HEK293T (cell line): Measurements from ENCODE around the gene TMEM39B.

Experiments
- CTCF ChIA-PET: fragments of 350-600 bp; formaldehyde crosslinking; extraction: SDS; loops from one replicate; lab custom pipeline; 2021; ENCODE audit warnings: antibody characterized with exemption, inconsistent platforms; lab: Yijun Ruan, JAX
- POLR2A ChIA-PET: fragments of 350-600 bp; formaldehyde crosslinking; extraction: SDS; loops from one replicate; lab custom pipeline; 2020; ENCODE audit warnings: antibody characterized with exemption, inconsistent platforms; lab: Yijun Ruan, JAX
- DNase-seq: peaks from one replicate; pipeline ENCODE4 v3.0.0; 2012; ENCODE audit warnings: mixed read lengths; ENCODE audit errors: extremely low spot score
- ARNT ChIP-seq: fragments of 450-650 bp; IDR thresholded peaks from 2 replicates; pipeline ENCODE4 v1.6.1; 2017; ENCODE audit warnings: mild to moderate bottlenecking
- BHLHE40 ChIP-seq: fragments of 450-650 bp; IDR thresholded peaks from 2 replicates; pipeline ENCODE4 v1.6.1; 2016; ENCODE audit warnings: mild to moderate bottlenecking, moderate library complexity, borderline replicate concordance
- CTBP1 ChIP-seq: fragments of 450-650 bp; IDR thresholded peaks from 2 replicates; pipeline ENCODE4 v1.6.1; 2016; ENCODE audit warnings: borderline replicate concordance
- ELF4 ChIP-seq: fragments of 450-650 bp; IDR thresholded peaks from 2 replicates; pipeline ENCODE4 v1.6.1; 2017; ENCODE audit warnings: antibody characterized with exemption
- FOXA1 ChIP-seq: fragments of 450-650 bp; IDR thresholded peaks from 2 replicates; pipeline ENCODE4 v1.6.1; 2016; ENCODE audit warnings: mild to moderate bottlenecking
- FOXK2 ChIP-seq: fragments of 450-650 bp; IDR thresholded peaks from 2 replicates; pipeline ENCODE4 v1.6.1; 2016; ENCODE audit warnings: mild to moderate bottlenecking
- FOXM1 ChIP-seq: fragments of 450-650 bp; IDR thresholded peaks from 2 replicates; pipeline ENCODE4 v1.6.1; 2017; ENCODE audit warnings: mild to moderate bottlenecking, borderline replicate concordance
- HDGF ChIP-seq: fragments of 450-650 bp; IDR thresholded peaks from 2 replicates; pipeline ENCODE4 v1.6.1; 2017; ENCODE audit warnings: antibody characterized with exemption, borderline replicate concordance
- L3MBTL2 ChIP-seq: fragments of 450-650 bp; conservative IDR thresholded peaks from 2 replicates; pipeline ENCODE4 v1.6.1; 2016; ENCODE audit warnings: mild to moderate bottlenecking
- LEF1 ChIP-seq: fragments of 450-650 bp; IDR thresholded peaks from 2 replicates; pipeline ENCODE4 v1.6.1; 2017; ENCODE audit warnings: mild to moderate bottlenecking, borderline replicate concordance
- NFRKB ChIP-seq: fragments of 450-650 bp; IDR thresholded peaks from 2 replicates; pipeline ENCODE4 v1.6.1; 2016; ENCODE audit warnings: mild to moderate bottlenecking, moderate library complexity
- PKNOX1 ChIP-seq: fragments of 450-650 bp; IDR thresholded peaks from 2 replicates; pipeline ENCODE4 v1.6.1; 2016
- SP1 ChIP-seq: fragments of 450-650 bp; IDR thresholded peaks from 2 replicates; pipeline ENCODE4 v1.6.1; 2017
- SUZ12 ChIP-seq: fragments of 450-650 bp; IDR thresholded peaks from 2 replicates; pipeline ENCODE4 v1.6.1; 2016; ENCODE audit warnings: mild to moderate bottlenecking
- TARDBP ChIP-seq: fragments of 450-650 bp; IDR thresholded peaks from 2 replicates; pipeline ENCODE4 v1.6.1; 2016
- ZNF384 ChIP-seq: fragments of 450-650 bp; IDR thresholded peaks from 2 replicates; pipeline ENCODE4 v1.6.1; 2016

Gene TMEM39B

GRCh38 chr1:32035119-32035518 is 37.6 kb upstream of the TMEM39B start:
- TF ChIP-seq HDGF (no peak), SP1 (no peak), ARNT (no peak), NFRKB (no peak), LEF1 (no peak), FOXK2 (no peak), CTBP1 (no peak), FOXA1 (no peak), PKNOX1 (no peak), FOXM1 (no peak)
- ChIA-PET CTCF (no interaction called here), POLR2A (interaction anchor here (0.7 to 1.5 kb wide), 3 partner anchors 12 to 37 kb away, joined by 3 to 4 read pairs (median 3); partner anchors contain the start of gene TMEM39B)
- DNase-seq, result no peak

GRCh38 chr1:32040711-32041110 is 32.0 kb upstream of the TMEM39B start:
- no peak for TF ChIP-seq ARNT
- no peak for TF ChIP-seq HDGF
- TF ChIP-seq SP1, result no peak
- no peak for TF ChIP-seq CTBP1
- TF ChIP-seq FOXA1, result no peak
- TF ChIP-seq FOXK2, result no peak
- TF ChIP-seq NFRKB, result no peak
- no peak for TF ChIP-seq L3MBTL2
- TF ChIP-seq SUZ12, result no peak
- DNase-seq, result no peak
- ChIA-PET POLR2A (interaction anchor here (0.7 kb wide), 1 partner anchor 26 kb away, joined by 3 read pairs; no protein-coding TSS in a partner anchor), CTCF (no interaction called here)

DNA sequence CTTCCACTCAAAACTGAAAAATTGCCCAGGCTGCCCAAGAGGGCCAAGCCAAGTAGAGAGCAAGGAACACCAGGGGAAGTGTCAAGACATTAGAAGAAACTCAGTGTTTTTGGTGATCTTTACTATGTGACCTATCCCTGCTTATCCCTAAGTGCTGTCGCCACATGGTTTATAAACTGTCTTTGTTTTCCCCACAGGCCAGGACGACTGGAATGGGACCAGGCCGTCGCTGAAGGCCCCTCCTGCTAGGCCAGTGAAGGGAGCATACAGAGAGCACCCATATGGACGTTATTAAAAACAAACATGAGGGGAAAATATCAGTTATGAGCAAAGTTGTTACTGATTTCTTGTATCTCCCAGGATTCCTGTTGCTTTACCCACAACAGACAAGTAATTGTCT is 30.4 kb upstream of the TMEM39B start:
- POLR2A ChIA-PET, result interaction anchor here (1.1 kb wide), 1 partner anchor 30 kb away, joined by 3 read pairs; the partner anchor contains the start of gene TMEM39B
- CTCF ChIA-PET, result no interaction called here
- TF ChIP-seq HDGF (no peak), L3MBTL2 (no peak), ZNF384 (no peak), NFRKB (no peak), ELF4 (no peak), TARDBP (no peak), FOXM1 (no peak), LEF1 (no peak), FOXA1 (no peak), BHLHE40 (no peak)
- DNase-seq, result no peak

GRCh38 chr1:32044234-32044633 is 28.5 kb upstream of the TMEM39B start:
- TF ChIP-seq LEF1 (no peak), PKNOX1 (no peak), ARNT (no peak), NFRKB (no peak), TARDBP (no peak), ZNF384 (no peak), BHLHE40 (no peak), ELF4 (no peak), FOXK2 (no peak), FOXA1 (no peak), CTBP1 (no peak), FOXM1 (no peak), SP1 (no peak), HDGF (no peak)
- no peak for DNase-seq
- POLR2A ChIA-PET, result no interaction called here
- CTCF ChIA-PET, result interaction anchor here (1.1 to 1.7 kb wide), 2 partner anchors 19 to 67 kb away, joined by 3 to 6 read pairs; no protein-coding TSS in a partner anchor

- POLR2A ChIA-PET, result interaction anchor here (1.4 kb wide), 1 partner anchor 30 kb away, joined by 3 read pairs; no protein-coding TSS in a partner anchor
- TF ChIP-seq FOXA1 (no peak), HDGF (no peak), ZNF384 (no peak), LEF1 (no peak), CTBP1 (no peak), SP1 (no peak), BHLHE40 (no peak), NFRKB (no peak), TARDBP (no peak), PKNOX1 (no peak), ELF4 (no peak), FOXK2 (no peak), SUZ12 (no peak)
- no peak for DNase-seq
- CTCF ChIA-PET, result no interaction called here
Measured at GRCh38 chr1:32045772-32046171, 27.0 kb upstream of the TMEM39B start.

GRCh38 chr1:32047701-32048100 is 25.0 kb upstream of the TMEM39B start:
- ChIA-PET POLR2A (no interaction called here), CTCF (no interaction called here)
- DNase-seq, result no peak
- TF ChIP-seq PKNOX1 (no peak), L3MBTL2 (no peak), FOXM1 (no peak), ELF4 (no peak), SP1 (no peak), FOXK2 (no peak), FOXA1 (no peak), ZNF384 (no peak), TARDBP (no peak), NFRKB (no peak), BHLHE40 (no peak), LEF1 (no peak), HDGF (no peak), SUZ12 (no peak)
